ENCODE data around the gene ZNF277. TPM values are rescaled to one million over a fixed set of nuclear protein-coding genes. Genes with fewer than 3 reads are reported as not detected.

Gene ZNF277
- total RNA-seq, 4 donors from 2014 or later = 2.2 to 27.6 (median 24.1) TPM

DNA sequence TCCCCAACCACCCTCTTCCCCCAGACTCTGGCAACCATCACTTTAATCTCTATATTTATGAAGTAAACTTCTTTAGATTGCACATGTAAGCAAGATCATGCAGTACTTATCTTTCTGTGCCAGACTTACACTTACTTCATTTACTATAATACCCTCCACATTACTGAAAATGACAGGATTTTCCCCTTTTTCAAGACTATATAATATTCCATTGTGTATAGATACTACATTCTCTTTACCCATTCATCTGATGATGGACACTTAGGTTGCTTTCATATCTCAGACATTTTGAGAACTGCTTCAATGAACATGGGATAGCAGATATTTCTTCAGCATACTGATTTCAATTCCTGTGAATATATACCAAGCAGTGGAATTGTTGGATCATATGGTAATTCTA, 4.7 kb upstream of the ZNF277 start:
- Histone ChIP-seq H3K4me3 (no peak overlapping the region), H3K36me3 (no peaks in the 10 kb centered on the region), H3K9me3 (no peaks in the 10 kb centered on the region), H3K27ac (no peak overlapping the region), H3K27me3 (peaks cover 2% of the 10 kb centered on the region), H3K4me1 (peaks cover 0 to 17% (median 7%) of the 10 kb centered on the region in 4 donors)
- no peak for DNase-seq
- intact Hi-C loops (cut with DNase I; ENCODE audit: low total_unique reads) (no loop called here), in situ Hi-C loops (cut with MboI; ENCODE audit: low pct_ligation_motif_present in 1 of 4, low pct_unique_long_range_greater_than_20kb in 1 of 4, low sequenced_read_pairs in 3 of 4) (loop anchor here in 2 of 4 donors (25.0 kb wide), 2 partner anchors 185 to 260 kb away; partner anchors contain the start of gene IFRD1 (in 1 of the 2))
- no peak for TF ChIP-seq EP300 (IDR thresholded peaks at IDR 0.05; ENCODE audit: low read depth)

GRCh38 chr7:112202816-112203215, 3.7 kb upstream of the ZNF277 start:
- H3K4me3 ChIP-seq = no peak overlapping the region
- WGBS, 2 donors (ENCODE audit: low coverage in 1 of 2) = 0 to 34% methylated on average over 1 to 2 of the region's 2 CpGs
- H3K4me1 ChIP-seq = peaks cover 0 to 25% (median 14%) of the 10 kb centered on the region in 4 donors
- intact Hi-C loops (cut with DNase I; ENCODE audit: low total_unique reads) (no loop called here), in situ Hi-C loops (cut with MboI; ENCODE audit: low pct_ligation_motif_present in 1 of 4, low pct_unique_long_range_greater_than_20kb in 1 of 4, low sequenced_read_pairs in 3 of 4) (loop anchor here in 2 of 4 donors (25.0 kb wide), 2 partner anchors 184 to 259 kb away; partner anchors contain the start of gene IFRD1 (in 1 of the 2))
- H3K27ac ChIP-seq = no peak overlapping the region
- H3K9me3 ChIP-seq = no peaks in the 10 kb centered on the region
- no peak for TF ChIP-seq CTCF (IDR thresholded peaks at IDR 0.05)
- no peak for TF ChIP-seq POLR2A (IDR thresholded peaks at IDR 0.05)
- no peak for TF ChIP-seq POLR2AphosphoS5 (IDR thresholded peaks at IDR 0.05)
- no peak for TF ChIP-seq EP300 (IDR thresholded peaks at IDR 0.05; ENCODE audit: low read depth)
- H3K36me3 ChIP-seq = no peaks in the 10 kb centered on the region
- H3K27me3 ChIP-seq = peaks cover 2% of the 10 kb centered on the region
- peak; percentile 23 for DNase-seq

GRCh38 chr7:112203365-112203739, 3.1 kb upstream of the ZNF277 start:
- intact Hi-C loops (cut with DNase I; ENCODE audit: low total_unique reads) = no loop called here

DNA sequence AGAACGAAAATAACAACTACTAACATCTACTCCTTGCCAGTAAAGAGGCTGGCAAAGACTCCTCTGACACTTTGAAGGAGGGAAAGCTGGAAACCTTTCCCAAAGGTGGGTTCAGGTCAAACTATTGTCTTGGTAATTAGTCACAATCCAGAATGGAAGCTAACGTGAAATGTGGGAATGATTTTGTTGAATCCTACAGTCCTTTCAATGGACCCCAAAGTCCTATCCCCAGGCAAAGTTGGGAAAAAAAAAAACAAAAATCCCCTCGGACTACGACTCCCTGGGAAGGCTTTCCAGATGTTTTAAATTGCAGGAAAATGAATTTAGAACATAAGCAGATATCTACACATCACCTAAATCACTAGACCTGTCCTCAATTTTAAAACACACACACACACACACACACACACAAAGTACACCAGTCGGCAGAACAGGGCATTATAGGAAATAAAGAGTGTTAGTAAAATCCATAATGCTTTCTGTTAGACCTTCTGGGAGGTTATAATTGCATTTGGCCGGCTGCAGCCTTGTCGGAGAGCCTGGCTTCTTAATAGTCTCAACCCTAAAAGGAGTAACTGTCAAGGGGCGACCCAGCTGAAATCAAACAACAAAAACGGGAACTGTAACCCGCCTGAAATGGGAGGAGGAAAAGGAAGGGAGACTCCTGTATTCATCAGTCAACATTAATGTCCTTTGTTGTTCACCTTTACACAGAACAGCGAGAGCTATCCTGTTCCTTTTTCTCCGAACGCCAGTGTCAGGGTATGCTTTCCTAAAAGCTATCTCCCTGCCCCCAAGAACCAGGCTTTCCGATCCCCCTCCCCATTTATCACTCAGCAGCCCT, 1.8 kb upstream of the ZNF277 start:
- intact Hi-C loops (cut with DNase I; ENCODE audit: low total_unique reads) (no loop called here), in situ Hi-C loops (cut with MboI; ENCODE audit: low pct_ligation_motif_present in 1 of 4, low pct_unique_long_range_greater_than_20kb in 1 of 4, low sequenced_read_pairs in 3 of 4) (loop anchor here in 2 of 4 donors (25.0 kb wide), 2 partner anchors 183 to 258 kb away; partner anchors contain the start of gene IFRD1 (in 1 of the 2))
- no peaks in the 10 kb centered on the region for H3K9me3 ChIP-seq
- peak overlapping the region; percentile 64 to 89 (median 80) for H3K4me3 ChIP-seq
- no peaks in the 10 kb centered on the region for H3K36me3 ChIP-seq
- no peak for DNase-seq
- H3K27me3 ChIP-seq = peaks cover 2% of the 10 kb centered on the region
- no peak for TF ChIP-seq CTCF (IDR thresholded peaks at IDR 0.05)
- TF ChIP-seq EP300 (IDR thresholded peaks at IDR 0.05; ENCODE audit: low read depth) = no peak
- no peak for TF ChIP-seq POLR2AphosphoS5 (IDR thresholded peaks at IDR 0.05)
- TF ChIP-seq POLR2A (IDR thresholded peaks at IDR 0.05) = no peak
- H3K27ac ChIP-seq = peak overlapping the region; percentile 86 to 91 (median 88)
- H3K4me1 ChIP-seq = peaks cover 0 to 29% (median 14%) of the 10 kb centered on the region in 4 donors
- WGBS, 2 donors (ENCODE audit: low coverage in 1 of 2) = 1 to 3% methylated on average over 6 to 14 of the region's 14 CpGs

More at GRCh38 chr7:112203365-112203739, 3.1 kb upstream of the ZNF277 start:
- Histone ChIP-seq H3K9me3 (no peaks in the 10 kb centered on the region), H3K36me3 (no peaks in the 10 kb centered on the region), H3K4me3 (no peak overlapping the region), H3K27me3 (peaks cover 2% of the 10 kb centered on the region), H3K27ac (no peak overlapping the region), H3K4me1 (peaks cover 0 to 29% (median 14%) of the 10 kb centered on the region in 4 donors)
- TF ChIP-seq POLR2AphosphoS5 (IDR thresholded peaks at IDR 0.05) (no peak), POLR2A (IDR thresholded peaks at IDR 0.05) (no peak), CTCF (IDR thresholded peaks at IDR 0.05) (no peak), EP300 (IDR thresholded peaks at IDR 0.05; ENCODE audit: low read depth) (no peak)
- in situ Hi-C loops (cut with MboI; ENCODE audit: low pct_ligation_motif_present in 1 of 4, low pct_unique_long_range_greater_than_20kb in 1 of 4, low sequenced_read_pairs in 3 of 4) = loop anchor here in 2 of 4 donors (25.0 kb wide), 2 partner anchors 184 to 259 kb away; partner anchors contain the start of gene IFRD1 (in 1 of the 2)
- no peak for DNase-seq
- 61 to 70% methylated on average over 4 of the region's 4 CpGs for WGBS, 2 donors (ENCODE audit: low coverage in 1 of 2)

Data from transverse colon (tissue), 4 donors.